GM23338 (cell line): Measurements from ENCODE around the gene CHD2. TPM values are rescaled to one million over a fixed set of nuclear protein-coding genes. Genes with fewer than 3 reads are reported as not detected.

ENCODE experiments used
- ATAC-seq: fragments of 200-7000 bp; cut with Tn5 transposase; 3 replicates; pipeline ENCODE4 v1.9.1; 2020
- DNase-seq: peaks from one replicate; pipeline ENCODE4 v3.0.0-alpha.2; 2015; ENCODE audit warnings: low spot score
- H2AFZ ChIP-seq: fragments of 200-600 bp; sonication (generic); 2 replicates; pipeline ENCODE4 v1.8.0; 2016; ENCODE audit warnings: antibody characterized with exemption, mild to moderate bottlenecking, moderate library complexity
- H3F3A ChIP-seq: fragments of 200-600 bp; sonication (generic); replicated peaks from 2 replicates; pipeline ENCODE4 v1.8.0; 2017; ENCODE audit warnings: antibody characterized with exemption, mixed run types, low read depth
- H3K27ac ChIP-seq: fragments of 200-600 bp; sonication (generic); 2 replicates; pipeline ENCODE4 v1.6.1; 2016; ENCODE audit warnings: low read depth
- H3K27me3 ChIP-seq: fragments of 200-600 bp; sonication (generic); 2 replicates; pipeline ENCODE4 v1.8.0; 2016; ENCODE audit warnings: mild to moderate bottlenecking, mixed run types, moderate library complexity; ENCODE audit not compliant: insufficient read depth
- H3K36me3 ChIP-seq: fragments of 200-600 bp; sonication (generic); 2 replicates; pipeline ENCODE4 v1.8.0; 2016; ENCODE audit warnings: mild to moderate bottlenecking; ENCODE audit not compliant: insufficient read depth
- H3K4me1 ChIP-seq: fragments of 200-600 bp; sonication (generic); 2 replicates; pipeline ENCODE4 v1.8.0; 2016; ENCODE audit warnings: mild to moderate bottlenecking, moderate library complexity; ENCODE audit not compliant: insufficient read depth
- H3K4me2 ChIP-seq: fragments of 200-600 bp; sonication (generic); 2 replicates; pipeline ENCODE4 v1.7.1; 2017; ENCODE audit warnings: mixed run types
- H3K4me3 ChIP-seq: fragments of 200-600 bp; sonication (generic); 2 replicates; pipeline ENCODE4 v1.6.1; 2016; ENCODE audit warnings: mixed run types
- H3K79me2 ChIP-seq: fragments of 200-600 bp; sonication (generic); replicated peaks from 2 replicates; pipeline ENCODE4 v1.8.0; 2017; ENCODE audit warnings: mild to moderate bottlenecking; ENCODE audit not compliant: insufficient read depth
- H3K9me2 ChIP-seq: fragments of 200-600 bp; sonication (generic); 2 replicates; pipeline ENCODE4 v1.8.0; 2017; ENCODE audit not compliant: insufficient read depth
- H4K20me1 ChIP-seq: fragments of 200-600 bp; sonication (generic); replicated peaks from 2 replicates; pipeline ENCODE4 v1.8.0; 2017; ENCODE audit warnings: mild to moderate bottlenecking; ENCODE audit not compliant: insufficient read depth
- H3K27ac Mint-ChIP-seq: 2 replicates; pipeline ENCODE4 v1.8.0; 2020; ENCODE audit warnings: inconsistent platforms, mild to moderate bottlenecking, moderate library complexity, mixed read lengths
- H3K27me3 Mint-ChIP-seq: 3 replicates; pipeline ENCODE4 v1.8.0; 2022; ENCODE audit warnings: low read depth, mild to moderate bottlenecking, moderate library complexity, mixed read lengths, inconsistent platforms; ENCODE audit not compliant: insufficient read depth, poor library complexity
- H3K36me3 Mint-ChIP-seq: 3 replicates; pipeline ENCODE4 v1.8.0; 2021; ENCODE audit warnings: low read depth, mild to moderate bottlenecking, inconsistent platforms, moderate library complexity, mixed read lengths
- H3K4me1 Mint-ChIP-seq: 3 replicates; pipeline ENCODE4 v1.8.0; 2020; ENCODE audit warnings: mild to moderate bottlenecking, inconsistent platforms, mixed read lengths
- H3K4me3 Mint-ChIP-seq: 3 replicates; pipeline ENCODE4 v1.8.0; 2021; ENCODE audit warnings: moderate library complexity, mild to moderate bottlenecking, inconsistent platforms, mixed read lengths
- H3K9me3 Mint-ChIP-seq: 3 replicates; pipeline ENCODE4 v1.8.0; 2020; ENCODE audit warnings: moderate library complexity, mild to moderate bottlenecking, inconsistent platforms, mixed read lengths
- EZH2phosphoT487 ChIP-seq: fragments of 200-600 bp; sonication (generic); IDR thresholded peaks from one replicate; pipeline ENCODE4 v1.8.1; 2018; ENCODE audit warnings: antibody characterized with exemption; ENCODE audit not compliant: unreplicated experiment
- JUNB ChIP-seq: IDR thresholded peaks from one replicate; pipeline ENCODE4 v1.6.1; 2016; ENCODE audit warnings: antibody characterized with exemption; ENCODE audit not compliant: unreplicated experiment
- NANOG ChIP-seq: IDR thresholded peaks from 2 replicates; pipeline ENCODE4 v1.6.1; 2016; ENCODE audit warnings: antibody characterized with exemption, borderline replicate concordance
- REST ChIP-seq: IDR thresholded peaks from one replicate; pipeline ENCODE4 v1.6.1; 2018; ENCODE audit warnings: antibody characterized with exemption; ENCODE audit not compliant: unreplicated experiment
- STAT1 ChIP-seq: IDR thresholded peaks from one replicate; pipeline ENCODE4 v1.6.1; 2016; ENCODE audit warnings: antibody characterized with exemption; ENCODE audit not compliant: unreplicated experiment
- ZNF331 ChIP-seq: fragments of 250-450 bp; sonication (Bioruptor Pico); IDR thresholded peaks from 2 replicates; pipeline ENCODE4 v1.5.0; 2020; ENCODE audit warnings: low read depth, mild to moderate bottlenecking, moderate library complexity
- polyA plus RNA-seq: library from polyadenylated mRNA; unstranded; fragments of >200 nt; fragmentation: Nextera tagmentation; extraction: Ambion mirVana; gene quantifications from 2 replicates; pipeline ENCODE4 v1.2.1, GENCODE V29; 2016
- total RNA-seq: library from RNA; depleted of rRNA; stranded (reverse); fragments of >200 nt; shearing (Covaris generic); gene quantifications from 2 replicates; pipeline ENCODE4 v1.2.3, GENCODE V29; 2014
- TF ChIP-seq, protein P1 (sequence below), 2 experiments: fragments of 200-600 bp in 1 of 2; sonication (generic) in 1 of 2; conservative IDR thresholded peaks; 2 replicates each; pipeline versions ENCODE4 v1.5.1 to v1.6.1; 2016 to 2017; ENCODE audit warnings: antibody characterized with exemption in 2 of 2, low read depth in 2 of 2, mild to moderate bottlenecking in 2 of 2, moderate library complexity in 1 of 2
- TF ChIP-seq, protein P2 (sequence below): IDR thresholded peaks from 2 replicates; pipeline ENCODE4 v1.6.1; 2016; ENCODE audit warnings: antibody characterized with exemption

The CHD2 gene
- total and polyA plus RNA-seq, 2 experiments from 2014 or later = 119 to 130 TPM

DNA sequence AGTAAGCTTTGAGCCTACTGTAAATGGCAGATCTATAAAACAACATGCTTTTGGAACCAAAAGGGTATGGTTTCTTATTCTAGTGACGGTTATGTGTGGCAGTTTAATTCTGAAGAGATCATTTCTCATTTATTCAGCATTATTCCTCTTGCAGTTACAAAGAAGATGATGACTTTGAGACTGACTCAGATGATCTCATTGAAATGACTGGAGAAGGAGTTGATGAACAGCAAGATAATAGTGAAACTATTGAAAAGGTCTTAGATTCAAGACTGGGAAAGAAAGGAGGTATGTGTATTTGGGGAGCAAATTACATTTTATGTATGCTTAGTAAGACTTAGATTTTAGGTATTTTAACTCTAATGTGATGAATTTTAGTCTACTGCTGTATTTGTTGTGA lies 41.5 kb downstream of the CHD2 start:
- Mint-ChIP-seq H3K27me3 (peaks cover 4% of the 10 kb centered on the region), H3K4me3 (no peak overlapping the region), H3K36me3 (peaks cover 92% of the 10 kb centered on the region), H3K9me3 (peaks cover 8% of the 10 kb centered on the region), H3K4me1 (no peaks in the 10 kb centered on the region), H3K27ac (no peak overlapping the region)
- DNase-seq (no peak), ATAC-seq (no peak)
- H3K9me2 ChIP-seq = no peaks in the 10 kb centered on the region
- H3K27me3 ChIP-seq = no peaks in the 10 kb centered on the region
- peaks cover 10% of the 10 kb centered on the region; the same call in 1 of the 2 replicates for H3K79me2 ChIP-seq
- H3K4me3 ChIP-seq = no peak overlapping the region
- H3F3A ChIP-seq = 0 out of 2 replicates have a peak, but pooled peaks cover 3% of the 10 kb centered on the region
- H2AFZ ChIP-seq = no peak overlapping the region
- H3K36me3 ChIP-seq = peaks cover 92% of the 10 kb centered on the region
- H4K20me1 ChIP-seq = 0 out of 2 replicates have a peak, but pooled peaks cover 4% of the 10 kb centered on the region
- H3K4me2 ChIP-seq = no peak overlapping the region
- no peak overlapping the region for H3K27ac ChIP-seq
- TF ChIP-seq, protein P1, sequence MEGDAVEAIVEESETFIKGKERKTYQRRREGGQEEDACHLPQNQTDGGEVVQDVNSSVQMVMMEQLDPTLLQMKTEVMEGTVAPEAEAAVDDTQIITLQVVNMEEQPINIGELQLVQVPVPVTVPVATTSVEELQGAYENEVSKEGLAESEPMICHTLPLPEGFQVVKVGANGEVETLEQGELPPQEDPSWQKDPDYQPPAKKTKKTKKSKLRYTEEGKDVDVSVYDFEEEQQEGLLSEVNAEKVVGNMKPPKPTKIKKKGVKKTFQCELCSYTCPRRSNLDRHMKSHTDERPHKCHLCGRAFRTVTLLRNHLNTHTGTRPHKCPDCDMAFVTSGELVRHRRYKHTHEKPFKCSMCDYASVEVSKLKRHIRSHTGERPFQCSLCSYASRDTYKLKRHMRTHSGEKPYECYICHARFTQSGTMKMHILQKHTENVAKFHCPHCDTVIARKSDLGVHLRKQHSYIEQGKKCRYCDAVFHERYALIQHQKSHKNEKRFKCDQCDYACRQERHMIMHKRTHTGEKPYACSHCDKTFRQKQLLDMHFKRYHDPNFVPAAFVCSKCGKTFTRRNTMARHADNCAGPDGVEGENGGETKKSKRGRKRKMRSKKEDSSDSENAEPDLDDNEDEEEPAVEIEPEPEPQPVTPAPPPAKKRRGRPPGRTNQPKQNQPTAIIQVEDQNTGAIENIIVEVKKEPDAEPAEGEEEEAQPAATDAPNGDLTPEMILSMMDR (conservative IDR thresholded peaks at IDR 0.05; ENCODE audit: low read depth in 2 of 2) = no peak
- TF ChIP-seq STAT1 = no peak
- H3K4me1 ChIP-seq = no peaks in the 10 kb centered on the region

GRCh38 chr15:92942706-92943105 lies 42.6 kb downstream of the CHD2 start:
- H3K27ac ChIP-seq = no peak overlapping the region
- Mint-ChIP-seq H3K27me3 (peaks cover 4% of the 10 kb centered on the region), H3K27ac (no peak overlapping the region), H3K4me3 (no peak overlapping the region), H3K9me3 (peaks cover 16% of the 10 kb centered on the region), H3K4me1 (no peaks in the 10 kb centered on the region), H3K36me3 (peaks cover 93% of the 10 kb centered on the region)
- no peaks in the 10 kb centered on the region for H4K20me1 ChIP-seq
- H3K9me2 ChIP-seq = no peaks in the 10 kb centered on the region
- H3K4me3 ChIP-seq = no peak overlapping the region
- H2AFZ ChIP-seq = no peak overlapping the region
- peaks cover 10% of the 10 kb centered on the region; the same call in 1 of the 2 replicates for H3K79me2 ChIP-seq
- peaks cover 92% of the 10 kb centered on the region for H3K36me3 ChIP-seq
- 0 out of 2 replicates have a peak, but pooled peaks cover under 1% of the 10 kb centered on the region for H3F3A ChIP-seq
- TF ChIP-seq, protein P1 (conservative IDR thresholded peaks at IDR 0.05; ENCODE audit: low read depth in 2 of 2) = peak; percentile 24 to 41; a peak in 3 of 4 replicates
- TF ChIP-seq ZNF331 (CRISPR knock-in tag) (no peak), STAT1 (no peak)
- ATAC-seq (no peak), DNase-seq (peak; percentile 25)
- H3K4me2 ChIP-seq = no peak overlapping the region
- no peaks in the 10 kb centered on the region for H3K27me3 ChIP-seq
- H3K4me1 ChIP-seq = no peaks in the 10 kb centered on the region

DNA sequence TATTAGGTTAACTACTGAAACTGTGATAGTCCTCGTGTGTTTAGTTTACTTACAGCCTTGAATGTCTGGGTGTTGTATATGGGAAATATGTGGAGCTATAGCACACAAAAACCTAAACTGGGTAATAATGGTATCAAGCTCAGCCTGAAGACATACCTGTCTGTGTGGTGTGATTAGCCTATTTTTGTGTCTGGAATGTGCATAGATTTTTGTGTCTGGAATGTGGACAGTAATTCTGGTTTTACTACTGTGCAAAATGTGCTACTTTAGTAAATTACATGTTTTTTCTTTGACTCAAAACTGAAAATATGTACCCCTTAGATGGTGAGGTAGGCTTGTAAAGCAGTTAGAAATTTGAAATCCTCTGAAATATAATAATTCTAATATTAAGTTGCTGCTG lies 43.5 kb downstream of the CHD2 start:
- Histone ChIP-seq H3K9me2 (no peaks in the 10 kb centered on the region), H2AFZ (no peak overlapping the region), H3K27me3 (no peaks in the 10 kb centered on the region), H3K36me3 (peaks cover 92% of the 10 kb centered on the region), H3K4me2 (no peak overlapping the region), H3K79me2 (peaks cover 14% of the 10 kb centered on the region; the same call in 1 of the 2 replicates), H3K4me3 (no peak overlapping the region), H3F3A (no peaks in the 10 kb centered on the region), H3K27ac (no peak overlapping the region), H4K20me1 (no peaks in the 10 kb centered on the region), H3K4me1 (no peaks in the 10 kb centered on the region)
- Mint-ChIP-seq H3K4me3 (no peak overlapping the region), H3K9me3 (peaks cover 25% of the 10 kb centered on the region), H3K4me1 (no peaks in the 10 kb centered on the region), H3K27me3 (peaks cover 8% of the 10 kb centered on the region), H3K36me3 (peaks cover 95% of the 10 kb centered on the region), H3K27ac (no peak overlapping the region)
- TF ChIP-seq, protein P2, sequence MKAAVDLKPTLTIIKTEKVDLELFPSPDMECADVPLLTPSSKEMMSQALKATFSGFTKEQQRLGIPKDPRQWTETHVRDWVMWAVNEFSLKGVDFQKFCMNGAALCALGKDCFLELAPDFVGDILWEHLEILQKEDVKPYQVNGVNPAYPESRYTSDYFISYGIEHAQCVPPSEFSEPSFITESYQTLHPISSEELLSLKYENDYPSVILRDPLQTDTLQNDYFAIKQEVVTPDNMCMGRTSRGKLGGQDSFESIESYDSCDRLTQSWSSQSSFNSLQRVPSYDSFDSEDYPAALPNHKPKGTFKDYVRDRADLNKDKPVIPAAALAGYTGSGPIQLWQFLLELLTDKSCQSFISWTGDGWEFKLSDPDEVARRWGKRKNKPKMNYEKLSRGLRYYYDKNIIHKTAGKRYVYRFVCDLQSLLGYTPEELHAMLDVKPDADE = no peak
- TF ChIP-seq EZH2phosphoT487 = no peak
- TF ChIP-seq NANOG = no peak
- TF ChIP-seq STAT1 = no peak
- no peak for TF ChIP-seq JUNB
- TF ChIP-seq REST = no peak
- ATAC-seq (no peak), DNase-seq (no peak)
